Measurements from ENCODE around the gene CPA2. TPM values are rescaled to one million over a fixed set of nuclear protein-coding genes. Genes with fewer than 3 reads are reported as not detected.
"Not testable (repeated sequence)": the region's sequence is repeated elsewhere in the genome, so short reads cannot be mapped to it uniquely, and the experiment has no call there.

Gene CPA2
- total and polyA plus RNA-seq, 2 donors (not counting 1 experiment from before 2014, with no cell fraction given): 0.06 TPM; not detected in 1

GRCh38 chr7:130226333-130226732 lies 40.3 kb upstream of the CPA2 start:
- no peaks in the 10 kb centered on the region for H3K4me1 ChIP-seq (ENCODE audit: control insufficient read depth, extremely low read depth, insufficient read depth, low read length)
- no peaks in the 10 kb centered on the region for H3K79me2 ChIP-seq (ENCODE audit: control insufficient read depth, insufficient read depth, low read length)
- H2AFZ ChIP-seq (ENCODE audit: low read length): no peak overlapping the region
- H3K4me2 ChIP-seq (ENCODE audit: extremely low read depth, insufficient read depth, low read length): no peak overlapping the region
- H3K9me3 ChIP-seq (ENCODE audit: control insufficient read depth, insufficient read depth, low read depth, low read length): no peaks in the 10 kb centered on the region
- H4K20me1 ChIP-seq (ENCODE audit: control insufficient read depth, extremely low read depth, insufficient read depth, low read length): no peaks in the 10 kb centered on the region
- no peak overlapping the region for H3K9ac ChIP-seq (ENCODE audit: insufficient read depth, low read length)
- H3K27me3 ChIP-seq (ENCODE audit: control insufficient read depth, insufficient read depth, low read length): no peaks in the 10 kb centered on the region
- TF ChIP-seq CTCF (conservative IDR thresholded peaks at IDR 0.05 in 1 of 2, IDR thresholded peaks at IDR 0.05 in 1 of 2; ENCODE audit: low read depth in 1 of 2, low read length in 2 of 2): no peak
- no peak for TF ChIP-seq EZH2 (IDR thresholded peaks at IDR 0.05; ENCODE audit: low read length, missing control alignments)
- H3K4me3 ChIP-seq (replicated peaks in 1 of 4; ENCODE audit: control extremely low read depth in 1 of 4, insufficient read depth in 1 of 4, low read depth in 3 of 4, low read length in 4 of 4): no peak overlapping the region
- no peak for DNase-seq (ENCODE audit: low read depth in 2 of 2)
- H3K36me3 ChIP-seq (ENCODE audit: control insufficient read depth, insufficient read depth, low read length): no peaks in the 10 kb centered on the region
- no peak overlapping the region for H3K27ac ChIP-seq (ENCODE audit: insufficient read depth, low read length)

GRCh38 chr7:130227883-130228575 lies 38.6 kb upstream of the CPA2 start:
- no peaks in the 10 kb centered on the region for H3K79me2 ChIP-seq (ENCODE audit: control insufficient read depth, insufficient read depth, low read length)
- no peaks in the 10 kb centered on the region for H3K36me3 ChIP-seq (ENCODE audit: control insufficient read depth, insufficient read depth, low read length)
- no peak overlapping the region for H3K4me3 ChIP-seq (replicated peaks in 1 of 4; ENCODE audit: control extremely low read depth in 1 of 4, insufficient read depth in 1 of 4, low read depth in 3 of 4, low read length in 4 of 4)
- no peaks in the 10 kb centered on the region for H3K27me3 ChIP-seq (ENCODE audit: control insufficient read depth, insufficient read depth, low read length)
- H3K9me3 ChIP-seq (ENCODE audit: control insufficient read depth, insufficient read depth, low read depth, low read length): no peaks in the 10 kb centered on the region
- no peak overlapping the region for H3K9ac ChIP-seq (ENCODE audit: insufficient read depth, low read length)
- DNase-seq (ENCODE audit: low read depth in 2 of 2): no peak
- no peaks in the 10 kb centered on the region for H4K20me1 ChIP-seq (ENCODE audit: control insufficient read depth, extremely low read depth, insufficient read depth, low read length)
- H2AFZ ChIP-seq (ENCODE audit: low read length): no peak overlapping the region
- H3K4me2 ChIP-seq (ENCODE audit: extremely low read depth, insufficient read depth, low read length): no peak overlapping the region
- no peaks in the 10 kb centered on the region for H3K4me1 ChIP-seq (ENCODE audit: control insufficient read depth, extremely low read depth, insufficient read depth, low read length)
- TF ChIP-seq CTCF (conservative IDR thresholded peaks at IDR 0.05 in 1 of 2, IDR thresholded peaks at IDR 0.05 in 1 of 2; ENCODE audit: low read depth in 1 of 2, low read length in 2 of 2) (no peak), EZH2 (IDR thresholded peaks at IDR 0.05; ENCODE audit: low read length, missing control alignments) (no peak)
- no peak overlapping the region for H3K27ac ChIP-seq (ENCODE audit: insufficient read depth, low read length)

GRCh38 chr7:130228840-130229502 lies 37.7 kb upstream of the CPA2 start:
- Histone ChIP-seq H3K36me3 (ENCODE audit: control insufficient read depth, insufficient read depth, low read length) (no peaks in the 10 kb centered on the region), H3K27me3 (ENCODE audit: control insufficient read depth, insufficient read depth, low read length) (no peaks in the 10 kb centered on the region), H3K27ac (ENCODE audit: insufficient read depth, low read length) (no peak overlapping the region), H3K9ac (ENCODE audit: insufficient read depth, low read length) (no peak overlapping the region), H3K4me3 (replicated peaks in 1 of 4; ENCODE audit: control extremely low read depth in 1 of 4, insufficient read depth in 1 of 4, low read depth in 3 of 4, low read length in 4 of 4) (no peak overlapping the region), H3K9me3 (ENCODE audit: control insufficient read depth, insufficient read depth, low read depth, low read length) (no peaks in the 10 kb centered on the region), H3K4me1 (ENCODE audit: control insufficient read depth, extremely low read depth, insufficient read depth, low read length) (no peaks in the 10 kb centered on the region), H3K79me2 (ENCODE audit: control insufficient read depth, insufficient read depth, low read length) (no peaks in the 10 kb centered on the region), H3K4me2 (ENCODE audit: extremely low read depth, insufficient read depth, low read length) (no peak overlapping the region), H4K20me1 (ENCODE audit: control insufficient read depth, extremely low read depth, insufficient read depth, low read length) (no peaks in the 10 kb centered on the region), H2AFZ (ENCODE audit: low read length) (no peak overlapping the region)
- no peak for DNase-seq (ENCODE audit: low read depth in 2 of 2)
- no peak for TF ChIP-seq EZH2 (IDR thresholded peaks at IDR 0.05; ENCODE audit: low read length, missing control alignments)
- TF ChIP-seq CTCF (conservative IDR thresholded peaks at IDR 0.05 in 1 of 2, IDR thresholded peaks at IDR 0.05 in 1 of 2; ENCODE audit: low read depth in 1 of 2, low read length in 2 of 2): no peak

GRCh38 chr7:130229981-130230380 lies 36.7 kb upstream of the CPA2 start:
- H3K4me1 ChIP-seq (ENCODE audit: control insufficient read depth, extremely low read depth, insufficient read depth, low read length); H3K79me2 ChIP-seq (ENCODE audit: control insufficient read depth, insufficient read depth, low read length); H3K27me3 ChIP-seq (ENCODE audit: control insufficient read depth, insufficient read depth, low read length); H3K36me3 ChIP-seq (ENCODE audit: control insufficient read depth, insufficient read depth, low read length); H2AFZ ChIP-seq (ENCODE audit: low read length); H3K4me2 ChIP-seq (ENCODE audit: extremely low read depth, insufficient read depth, low read length); H3K4me3 ChIP-seq (replicated peaks in 1 of 4; ENCODE audit: control extremely low read depth in 1 of 4, insufficient read depth in 1 of 4, low read depth in 3 of 4, low read length in 4 of 4); H3K9ac ChIP-seq (ENCODE audit: insufficient read depth, low read length); DNase-seq (ENCODE audit: low read depth in 2 of 2); H4K20me1 ChIP-seq (ENCODE audit: control insufficient read depth, extremely low read depth, insufficient read depth, low read length); H3K27ac ChIP-seq (ENCODE audit: insufficient read depth, low read length); H3K9me3 ChIP-seq (ENCODE audit: control insufficient read depth, insufficient read depth, low read depth, low read length): not testable (repeated sequence)
